Epithelial cell of prostate (primary cell): Measurements from ENCODE around the gene FBXW4.

Source experiments
- DNase-seq: peaks from one replicate; pipeline ENCODE4 v3.0.0-alpha.2; 2011; ENCODE audit warnings: low read depth, low spot score
- H3K27ac ChIP-seq: fragments of 450-650 bp; 2 replicates; pipeline ENCODE4 v1.5.1; 2017; ENCODE audit warnings: mild to moderate bottlenecking

The FBXW4 gene

DNA sequence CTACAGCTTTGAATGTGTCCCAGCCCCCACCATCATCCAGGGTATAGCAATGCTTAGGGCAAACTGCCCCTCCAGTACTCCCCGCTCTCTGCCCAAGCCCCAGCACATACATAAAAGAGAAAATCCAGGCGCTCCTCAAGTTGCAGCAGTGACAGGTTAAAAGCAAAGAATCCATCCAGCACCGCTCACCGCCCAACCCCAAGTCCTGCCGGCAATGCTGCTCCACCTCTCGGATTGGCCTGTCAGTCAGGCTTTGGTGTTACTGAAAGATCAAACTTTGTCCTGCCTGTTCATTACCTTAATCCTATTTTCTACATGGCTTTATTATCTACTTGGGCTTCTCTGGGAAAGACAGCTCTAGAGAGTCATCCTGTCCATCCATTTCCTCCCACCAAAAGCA lies 75.0 kb downstream of the FBXW4 start:
- no peak for DNase-seq
- no peak overlapping the region for H3K27ac ChIP-seq

DNA sequence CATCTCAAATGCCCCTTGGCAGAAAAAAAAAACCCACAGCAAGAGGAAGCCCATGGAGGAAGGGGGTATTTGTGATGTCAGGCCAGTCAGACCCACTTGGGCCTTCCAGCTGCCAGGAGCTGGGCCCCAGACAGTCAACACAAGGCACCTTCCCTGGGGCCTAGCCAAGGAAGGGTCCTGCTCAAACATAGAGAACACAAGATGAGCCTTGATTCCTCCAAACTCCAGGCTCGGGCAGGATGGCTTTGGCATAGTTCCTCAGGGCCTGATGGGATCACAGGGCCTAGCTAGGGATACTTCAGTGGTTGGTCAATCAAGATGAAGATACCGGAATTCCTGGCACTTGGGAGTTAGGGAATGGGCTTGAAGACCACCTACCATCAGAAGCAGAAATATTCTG lies 76.1 kb downstream of the FBXW4 start:
- no peak overlapping the region for H3K27ac ChIP-seq
- DNase-seq, result no peak

DNA sequence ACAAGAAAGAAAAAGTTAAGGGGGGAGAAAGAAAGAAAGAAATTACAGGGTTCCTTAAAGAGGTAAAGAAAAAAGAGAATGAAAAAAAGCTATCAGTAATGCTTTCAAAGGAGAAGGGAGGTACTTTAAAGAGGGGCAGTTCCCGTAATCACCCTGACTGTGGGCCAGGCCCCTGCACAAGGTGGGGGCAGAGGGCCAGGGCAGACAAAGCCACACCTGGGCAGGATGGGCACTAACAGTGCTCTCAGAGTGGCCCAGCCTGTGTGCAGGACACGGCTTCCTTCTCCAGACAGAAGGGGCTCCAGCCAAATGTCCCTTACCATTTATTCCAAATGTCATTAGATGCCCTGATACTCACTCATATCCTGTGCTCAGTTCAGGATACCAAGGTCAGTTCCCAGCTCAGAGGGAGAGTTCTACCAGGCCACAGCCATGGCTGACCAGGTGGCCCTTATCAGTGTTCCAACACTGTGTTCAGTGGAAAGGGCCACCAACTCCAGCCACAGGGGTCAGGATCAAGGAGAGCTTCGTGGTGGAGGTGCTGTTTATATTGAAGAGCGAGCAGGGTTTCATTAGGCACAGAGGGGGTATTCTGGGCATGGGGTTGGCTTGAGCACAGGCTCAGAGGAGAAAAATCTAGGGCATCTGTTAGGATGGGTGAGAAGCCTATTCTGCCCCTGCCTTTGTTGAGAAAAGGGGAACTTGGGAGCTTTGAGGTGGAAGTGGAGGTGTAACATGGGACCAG lies 77.0 kb downstream of the FBXW4 start:
- DNase-seq, result no peak
- no peak overlapping the region for H3K27ac ChIP-seq

DNA sequence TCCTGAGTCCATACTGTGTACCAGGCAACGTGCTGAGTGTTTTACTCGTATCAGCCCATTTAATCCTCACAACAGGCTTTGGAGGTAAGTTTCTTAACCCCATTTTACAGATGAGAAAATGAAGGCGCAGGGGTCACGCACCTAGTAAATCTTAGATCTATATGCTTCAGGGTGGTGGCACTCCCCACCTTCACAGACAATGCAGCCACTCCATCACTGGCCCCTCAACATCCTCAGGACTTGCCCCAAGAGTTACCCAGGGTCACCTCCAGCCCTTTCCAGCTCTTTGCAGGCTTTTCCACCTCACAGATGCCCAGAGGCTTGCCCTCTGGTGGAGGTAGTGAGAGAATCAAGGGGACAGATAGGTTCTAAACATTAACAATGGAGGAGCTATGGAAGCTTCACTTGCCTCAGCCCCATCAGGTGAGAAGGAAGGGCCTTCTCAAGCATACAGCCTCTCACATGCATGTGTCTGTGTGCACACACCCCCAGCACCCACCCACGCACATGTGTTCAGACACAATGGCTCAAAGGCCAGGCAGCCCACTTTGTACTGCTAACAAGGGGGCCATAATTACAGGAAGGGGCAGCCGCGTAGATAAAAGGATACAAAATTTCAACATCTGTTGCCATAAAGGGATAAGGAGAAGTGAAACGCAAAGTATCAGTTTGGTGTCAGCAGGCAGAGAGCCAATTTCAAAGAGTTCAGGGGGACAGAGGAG lies 77.7 kb downstream of the FBXW4 start:
- H3K27ac ChIP-seq, result no peak overlapping the region
- no peak for DNase-seq

DNA sequence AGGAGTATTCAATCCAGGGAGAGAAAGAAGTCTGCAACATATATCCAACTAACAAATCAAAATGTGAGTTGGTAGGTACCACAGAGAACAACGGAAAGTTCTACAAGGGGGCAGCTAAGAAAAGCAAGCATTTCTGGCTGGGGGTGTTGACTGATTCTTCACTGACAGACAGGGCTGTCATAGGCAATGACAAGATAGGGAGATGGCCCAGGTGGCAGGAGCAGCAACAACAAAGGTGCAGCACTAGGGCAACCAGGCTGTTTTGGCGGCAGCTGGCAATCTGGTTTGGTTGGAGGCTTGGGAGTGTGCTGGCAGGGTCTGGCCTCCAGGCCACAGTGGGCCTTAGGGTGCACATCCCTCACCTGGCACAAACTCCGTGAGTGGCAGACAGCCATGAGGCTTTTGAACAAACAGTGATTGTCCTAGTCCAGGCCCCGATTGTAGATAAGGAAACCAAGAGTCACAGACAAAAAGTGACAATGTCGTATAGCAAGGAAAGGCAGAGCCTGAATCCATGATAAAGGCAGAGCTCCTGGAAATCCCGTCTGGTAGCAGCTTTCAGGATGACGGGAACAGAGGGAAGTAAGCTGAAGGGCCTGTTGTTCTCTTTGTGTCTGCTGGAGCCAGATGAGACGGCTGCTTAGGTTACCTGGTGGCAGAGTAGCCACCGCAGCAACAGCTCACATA lies 78.4 kb downstream of the FBXW4 start:
- no peak for DNase-seq

DNA sequence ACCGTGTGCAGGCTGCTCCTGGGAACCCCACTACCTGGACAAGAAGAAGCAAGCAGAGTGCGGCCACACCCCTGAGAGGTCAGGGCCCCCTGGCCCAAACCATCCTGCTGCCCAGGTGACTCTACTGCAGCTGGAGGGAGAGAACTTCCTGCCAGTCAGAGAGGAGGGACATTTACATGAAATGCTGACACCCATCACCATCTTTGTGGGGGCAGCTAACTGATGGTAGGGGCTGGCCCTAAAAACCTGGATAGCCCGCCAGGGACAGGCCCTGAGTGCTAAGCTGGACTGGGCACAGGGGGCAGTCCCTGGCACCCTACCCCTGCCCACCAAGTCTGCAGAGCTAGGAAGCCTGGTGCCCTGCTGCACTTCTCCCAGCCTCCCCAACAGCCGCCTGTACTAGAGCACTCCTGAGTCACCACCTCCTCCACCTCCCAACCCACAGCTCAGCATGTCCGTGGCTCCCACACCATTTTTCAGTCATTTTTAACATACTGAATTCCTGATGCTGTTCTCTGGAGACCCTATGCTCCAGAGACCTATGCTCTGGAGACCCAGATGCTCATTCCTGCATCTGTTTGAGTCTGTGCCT lies 79.3 kb downstream of the FBXW4 start:
- no peak overlapping the region for H3K27ac ChIP-seq
- no peak for DNase-seq

More for the DNA sequence above, 78.4 kb downstream of the FBXW4 start:
- H3K27ac ChIP-seq, result no peak overlapping the region

DNA sequence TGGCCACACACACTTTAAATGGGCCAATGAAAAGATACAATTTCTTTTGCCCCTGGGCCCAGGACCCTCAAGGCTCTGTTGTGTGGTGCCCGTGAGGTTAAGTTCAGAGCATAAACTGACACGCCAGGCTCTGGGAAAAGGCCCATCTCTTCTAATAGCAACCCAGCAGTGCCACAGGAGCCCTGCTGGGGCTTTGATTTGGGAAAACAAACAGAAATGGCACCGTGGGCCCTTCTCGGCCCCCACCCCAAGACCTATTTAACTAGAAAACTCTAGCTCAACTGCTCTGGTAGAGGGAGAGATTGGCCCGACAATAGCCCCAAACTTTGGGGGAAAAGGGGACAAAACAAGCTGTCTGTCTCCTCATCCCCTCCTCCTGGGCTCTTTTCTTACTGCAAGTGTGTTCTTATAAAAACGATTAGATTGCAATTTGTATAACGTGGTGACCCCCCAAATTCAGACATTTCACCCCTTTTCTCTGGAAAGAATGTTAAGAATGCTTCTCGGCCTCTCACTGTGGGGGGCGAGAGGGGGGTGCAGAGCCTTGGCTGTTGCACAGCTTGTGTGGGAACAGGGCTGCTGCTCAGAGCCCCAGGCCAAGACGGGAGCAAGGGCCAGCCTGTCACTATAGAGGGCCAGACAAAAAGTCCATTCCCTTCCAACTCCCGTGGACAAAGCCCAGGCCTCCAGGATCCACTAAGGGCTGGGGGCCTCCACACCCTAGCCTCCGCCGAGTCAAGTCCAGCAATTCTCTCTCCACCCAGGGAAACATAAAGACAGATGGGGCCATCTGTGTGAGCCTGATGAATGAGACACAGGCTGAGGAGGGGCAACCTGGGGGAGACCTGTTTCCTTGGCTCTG lies 80.1 kb downstream of the FBXW4 start:
- DNase-seq, result no peak
- no peak overlapping the region for H3K27ac ChIP-seq

DNA sequence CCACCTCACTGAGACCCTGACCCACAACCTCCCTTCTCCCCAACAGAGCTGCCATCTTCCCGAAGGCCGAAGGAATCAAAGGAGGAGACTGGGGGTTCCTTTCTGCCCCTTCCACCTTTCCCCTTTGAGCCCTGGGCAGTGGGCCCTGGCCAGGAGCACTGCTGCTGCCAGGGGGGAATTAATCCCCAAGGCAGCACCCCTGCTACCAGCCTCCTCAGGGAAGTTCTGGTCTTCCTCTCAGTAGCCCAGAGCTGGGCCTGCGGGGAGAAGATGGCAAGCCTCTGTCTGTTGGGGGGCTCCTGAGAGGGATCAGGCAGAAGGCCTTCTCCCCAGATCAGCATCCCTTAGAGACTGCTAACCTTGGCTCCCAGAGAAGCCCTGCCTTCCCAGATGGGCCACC lies 81.3 kb downstream of the FBXW4 start:
- no peak for DNase-seq
- H3K27ac ChIP-seq, result no peak overlapping the region

DNA sequence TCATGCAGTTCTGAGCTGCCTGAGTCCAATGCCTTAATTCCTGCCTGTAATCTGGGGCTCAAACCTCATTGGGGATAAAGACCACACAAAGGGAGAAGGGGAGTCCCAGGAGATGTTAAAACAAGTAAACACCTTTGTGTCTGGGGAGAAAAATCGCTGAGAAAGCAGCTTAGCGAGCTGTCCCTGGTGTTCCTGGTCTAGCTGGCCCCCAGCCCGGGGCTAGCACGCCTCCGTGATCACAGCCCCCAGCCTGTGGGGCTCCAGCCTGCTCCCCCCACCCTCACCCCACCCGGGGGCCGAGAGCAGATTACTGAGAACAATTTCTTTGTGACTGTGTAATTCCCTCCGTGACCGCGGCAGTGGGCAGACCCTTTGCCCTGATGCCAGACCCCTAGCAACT lies 82.1 kb downstream of the FBXW4 start:
- no peak for DNase-seq
- no peak overlapping the region for H3K27ac ChIP-seq

DNA sequence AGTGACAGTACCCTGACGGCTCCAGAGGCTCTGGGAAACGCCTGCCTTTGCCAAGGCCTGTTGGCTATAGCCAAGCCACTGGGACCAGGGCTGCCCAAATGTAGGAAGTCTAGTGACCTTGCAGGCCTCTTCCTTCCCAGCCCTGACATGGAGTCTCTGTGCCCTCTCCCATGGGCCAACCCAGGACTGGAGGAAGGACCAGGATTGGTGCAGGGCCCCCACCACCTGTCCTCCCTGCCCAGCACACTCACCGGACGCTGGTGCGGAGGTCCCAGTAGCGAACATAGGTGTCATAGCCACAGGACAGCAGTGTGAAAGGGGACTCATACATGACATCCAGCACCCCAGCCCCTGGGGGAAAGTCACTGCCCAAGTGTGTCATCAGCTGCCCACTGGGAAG lies 82.9 kb downstream of the FBXW4 start:
- no peak for DNase-seq
- no peak overlapping the region for H3K27ac ChIP-seq

DNA sequence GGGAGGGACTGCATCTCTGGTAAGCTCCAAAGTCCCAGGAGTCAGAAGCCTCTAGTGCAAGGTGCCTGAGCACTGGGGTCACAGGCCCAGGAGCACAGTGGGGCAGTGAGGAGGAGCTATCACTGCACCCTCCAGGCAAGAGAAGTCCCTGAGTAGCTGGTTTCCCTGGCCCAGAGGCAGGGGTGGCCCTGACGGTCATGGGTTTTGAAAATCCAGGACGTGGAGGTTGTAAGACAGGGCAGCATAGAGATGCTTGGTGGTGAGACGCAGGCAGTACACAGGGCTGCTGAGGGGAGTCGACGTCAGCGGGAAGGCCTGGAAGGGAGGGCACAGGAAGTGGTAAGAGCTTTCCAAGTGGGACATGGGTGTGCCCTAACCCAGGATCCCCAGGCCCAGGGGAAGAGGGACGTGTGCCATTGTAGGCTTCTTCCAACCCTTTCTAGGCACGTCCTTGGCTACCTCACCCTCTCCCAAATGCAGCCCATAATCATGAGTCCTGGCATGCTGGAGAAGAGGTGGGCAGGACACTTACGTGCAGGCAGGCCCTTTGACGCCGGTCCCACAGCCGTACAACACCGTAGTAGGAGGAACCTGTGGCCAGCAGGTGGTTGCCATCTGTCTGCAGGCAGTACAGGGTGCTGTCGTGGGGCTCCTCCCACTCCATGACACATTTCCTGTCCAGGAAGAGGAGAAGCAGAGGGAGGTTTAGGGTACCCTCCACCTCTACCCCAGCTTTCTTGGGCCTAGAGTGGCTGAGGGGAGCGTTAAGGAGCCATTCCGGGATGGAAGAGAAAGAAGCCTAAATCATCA lies 83.7 kb downstream of the FBXW4 start:
- DNase-seq, result no peak
- H3K27ac ChIP-seq, result no peak overlapping the region

DNA sequence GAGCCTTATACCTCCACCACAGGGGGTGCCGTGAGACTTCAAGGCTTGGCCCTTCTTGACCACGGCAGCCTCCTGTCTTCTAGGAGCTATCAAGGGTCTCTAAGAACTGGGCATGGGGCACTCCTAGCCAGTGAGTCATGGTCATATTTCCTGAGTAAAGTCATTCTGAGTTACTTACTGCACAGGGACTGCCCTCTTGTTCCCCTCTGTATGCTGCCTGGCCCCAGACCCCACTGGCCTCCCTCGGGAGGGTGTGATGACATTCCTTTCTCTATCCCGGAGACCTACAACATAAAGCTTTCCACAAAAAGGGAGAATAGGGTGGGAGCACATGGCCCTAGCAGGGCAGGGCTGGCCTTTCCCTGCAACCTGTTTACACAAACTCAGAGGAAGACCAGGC lies 85.5 kb downstream of the FBXW4 start:
- DNase-seq, result no peak
- H3K27ac ChIP-seq, result no peak overlapping the region

DNA sequence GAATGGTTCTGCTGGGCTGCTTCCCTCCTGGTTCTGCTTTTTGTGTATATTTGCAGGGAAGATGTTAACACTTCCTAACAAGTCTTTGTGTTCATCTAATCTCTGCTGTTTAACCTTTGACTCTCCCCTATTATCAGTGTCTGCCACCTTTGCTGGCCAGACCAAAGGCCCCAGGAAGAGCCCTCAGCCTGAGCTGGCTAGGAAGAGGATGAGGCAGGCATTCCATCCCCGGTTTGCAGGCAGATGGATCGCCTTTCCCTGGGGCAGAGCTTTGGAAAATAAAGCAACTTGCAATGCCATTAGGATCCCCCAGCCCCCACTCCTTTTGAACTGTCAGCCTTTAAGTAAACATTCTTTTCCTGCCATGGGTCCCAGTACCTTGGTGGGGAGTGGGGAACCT lies 87.8 kb downstream of the FBXW4 start:
- H3K27ac ChIP-seq, result no peak overlapping the region
- no peak for DNase-seq

DNA sequence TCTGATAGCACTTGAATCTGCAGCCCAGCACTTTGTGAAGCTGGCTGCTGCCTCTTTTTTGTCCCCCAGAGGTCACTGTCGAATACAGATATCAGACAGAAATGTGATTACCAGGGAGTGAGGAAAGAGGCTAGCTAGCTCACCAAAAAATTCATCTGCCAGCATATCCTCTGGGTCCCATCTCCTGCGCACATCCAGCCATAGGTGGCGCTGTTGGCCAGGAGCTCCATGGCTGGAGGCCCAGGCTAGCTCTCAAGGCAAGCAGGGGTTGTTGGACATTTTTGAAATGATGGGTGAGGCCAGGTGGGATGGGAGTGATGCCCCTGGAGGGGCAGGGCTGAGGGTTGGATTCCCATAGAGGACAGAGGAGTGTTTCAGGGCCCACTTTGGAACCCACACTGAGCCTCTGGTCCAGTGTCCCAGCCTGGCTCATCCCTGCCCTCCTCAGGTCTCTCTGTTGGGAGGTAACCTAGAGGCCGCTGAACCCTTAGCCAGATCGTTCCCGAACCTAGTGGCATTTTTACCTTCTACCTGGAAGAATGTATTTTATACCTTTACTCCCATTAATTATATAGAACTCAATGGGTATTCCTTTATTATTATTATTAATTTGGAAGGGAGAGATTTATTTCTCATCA lies 92.1 kb downstream of the FBXW4 start:
- H3K27ac ChIP-seq, result no peak overlapping the region
- no peak for DNase-seq

DNA sequence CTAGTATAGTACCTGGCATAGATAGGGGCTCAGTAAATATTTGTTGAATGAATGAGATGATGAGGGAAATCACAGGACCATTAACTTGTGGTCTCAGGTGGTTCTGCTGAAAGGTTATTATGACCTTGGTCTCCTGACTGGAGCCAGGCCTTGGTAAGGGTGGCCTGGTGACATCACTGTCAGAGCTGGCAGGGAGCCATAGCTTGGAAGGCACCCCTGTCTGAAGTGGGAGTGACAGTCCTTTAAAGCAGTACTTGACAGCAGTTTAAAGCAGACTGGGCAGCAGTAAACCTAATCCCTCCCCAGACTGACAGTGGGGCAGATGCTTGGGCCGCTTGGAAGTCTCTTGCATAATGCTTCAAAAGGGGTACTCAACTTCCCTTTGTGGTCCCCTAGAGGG lies 93.4 kb downstream of the FBXW4 start:
- H3K27ac ChIP-seq, result no peak overlapping the region
- no peak for DNase-seq

DNA sequence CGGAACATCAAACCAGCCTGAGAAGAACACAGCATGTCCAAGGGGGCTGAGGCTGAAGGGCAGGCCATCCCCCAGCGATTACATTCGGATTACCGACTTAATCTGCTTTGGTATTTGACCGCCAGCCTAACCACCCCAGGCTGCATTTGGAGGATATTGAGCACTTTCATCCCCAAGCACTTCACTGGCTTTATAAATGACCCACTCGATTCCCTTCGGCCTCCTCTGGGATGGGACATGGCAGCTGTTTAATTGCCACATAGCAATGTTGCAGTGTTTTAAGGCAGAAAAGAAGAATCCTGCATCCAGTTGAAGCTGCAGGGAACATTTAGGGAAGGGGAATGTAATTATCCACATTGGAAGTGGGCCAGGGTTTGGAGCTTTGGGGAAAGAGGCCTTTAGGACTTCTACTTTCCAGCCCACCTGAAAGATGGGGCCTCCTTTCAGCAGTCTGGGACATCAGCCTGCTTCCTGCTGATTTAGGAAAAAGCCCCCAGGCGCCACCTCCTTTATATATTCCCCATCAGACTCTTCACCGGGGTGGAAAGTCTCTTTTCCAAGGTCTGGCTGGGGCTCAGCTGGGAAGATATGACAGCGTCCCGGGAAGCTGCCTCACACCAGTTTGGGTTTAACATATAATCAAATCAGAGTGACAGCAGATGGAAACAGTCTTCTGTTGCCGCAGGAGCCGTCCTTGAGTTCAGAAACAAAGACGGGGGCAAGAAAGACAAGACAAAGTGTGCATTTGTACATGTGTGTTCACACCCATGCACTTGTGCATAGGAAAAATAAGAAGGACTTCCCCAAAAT lies 97.7 kb downstream of the FBXW4 start:
- DNase-seq, result no peak
- no peak overlapping the region for H3K27ac ChIP-seq

DNA sequence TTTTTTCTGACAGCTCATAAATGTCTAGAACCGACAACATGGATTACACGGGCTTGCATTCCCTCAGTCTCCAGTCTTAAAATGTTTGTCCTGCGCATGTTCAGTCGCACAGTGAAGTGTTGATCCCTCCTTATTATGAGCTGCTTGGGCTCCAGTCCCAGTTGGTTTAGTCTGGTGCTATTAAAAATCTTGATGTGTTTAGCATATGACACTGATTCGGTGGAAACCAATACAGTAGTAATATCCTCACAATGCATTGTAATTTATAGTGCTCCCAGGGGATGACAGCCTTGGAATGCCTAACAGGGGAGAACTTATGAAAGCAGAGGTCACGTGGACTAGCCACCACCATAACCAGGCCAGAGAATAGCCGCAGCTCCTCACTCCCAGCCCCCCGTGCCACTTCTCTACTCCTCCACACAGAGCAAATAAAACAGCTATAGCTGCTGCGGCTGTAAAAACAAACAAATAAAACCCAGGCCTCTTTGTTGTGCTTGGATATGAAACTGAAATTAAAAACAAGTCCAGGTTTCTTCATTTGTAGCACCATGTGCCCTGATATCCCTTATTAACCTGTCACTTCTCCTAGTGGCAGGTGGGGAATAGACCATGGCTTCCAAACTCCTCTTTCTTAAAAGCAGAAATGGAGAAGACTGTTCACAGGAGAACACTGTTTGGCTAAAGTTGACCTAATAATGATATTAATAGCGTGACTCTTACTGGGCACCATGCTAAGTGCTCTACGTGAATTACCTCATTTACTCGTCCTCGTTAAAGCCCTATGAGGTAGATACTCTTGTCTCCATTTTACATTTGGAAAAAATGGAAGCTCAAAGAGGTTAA lies 99.2 kb downstream of the FBXW4 start:
- no peak overlapping the region for H3K27ac ChIP-seq
- no peak for DNase-seq
